HCT116 (cell line): ENCODE data around the gene TMEM74B. TPM values are rescaled to one million over a fixed set of nuclear protein-coding genes. Genes with fewer than 3 reads are reported as not detected.

Experiments used
- ATAC-seq: fragments of 200-7000 bp; cut with Tn5 transposase; 2 replicates; pipeline ENCODE4 v1.9.1; 2020; ENCODE audit warnings: mild to moderate bottlenecking, moderate library complexity
- BruUV-seq: library from RNA; stranded (reverse); fragments of 400-500 nt; replicated peaks from 2 replicates; lab custom pipeline; 2021; lab: Mats Ljungman, UMichigan
- CTCF ChIA-PET: fragments of 300-600 bp; sonication (Branson Sonifier 250); formaldehyde crosslinking; loops from one replicate; lab custom pipeline; 2021; ENCODE audit warnings: antibody characterized with exemption; lab: Charles Lee
- POLR2A ChIA-PET: fragments of 300-600, 350-600 bp; sonication (Branson Sonifier 250); formaldehyde crosslinking; loops from one replicate; lab custom pipeline; 2021; ENCODE audit warnings: antibody characterized with exemption; lab: Charles Lee
- RAD21 ChIA-PET, 2 experiments: fragments of 300-600 bp; sonication (Branson Sonifier 250); formaldehyde crosslinking; loops; one replicate each; lab custom pipeline; 2023; ENCODE audit warnings: low total read pairs in 2 of 2; ENCODE audit not compliant: uncharacterized antibody in 2 of 2, unreplicated experiment in 2 of 2, low non-redundant PET in 1 of 2; lab: Charles Lee
- DNase-seq: peaks from one replicate; pipeline ENCODE4 v3.0.0-alpha.2; 2010; ENCODE audit warnings: low read depth, low spot score
- H2AFZ ChIP-seq: fragments of 200-600 bp; shearing (Covaris generic), sonication (generic); 2 replicates; pipeline ENCODE4 v1.6.1; 2017; ENCODE audit warnings: low read depth, mixed run types, mixed read lengths, antibody characterized with exemption, low read length; ENCODE audit not compliant: poor library complexity, severe bottlenecking
- H3K27ac ChIP-seq: 2 replicates; pipeline ENCODE4 v1.5.1; 2012; ENCODE audit warnings: low read depth, low read length
- H3K27me3 ChIP-seq: fragments of 200-600 bp; sonication (generic); 2 replicates; pipeline ENCODE4 v1.6.1; 2016; ENCODE audit warnings: mixed run types, low read length, mixed read lengths; ENCODE audit not compliant: insufficient read depth
- H3K36me3 ChIP-seq, 2 experiments: fragments of 200-500 bp in 1 of 2; fragments of 200-600 bp in 1 of 2; sonication (Bioruptor generic) in 1 of 2; sonication (generic) in 1 of 2; 2 replicates each; pipeline versions ENCODE4 v1.5.1 to v1.6.1; 2014 to 2016; ENCODE audit warnings: low read length in 2 of 2, inconsistent platforms in 1 of 2, mixed read lengths in 1 of 2, mixed run types in 1 of 2; ENCODE audit not compliant: insufficient read depth in 2 of 2, control insufficient read depth in 1 of 2
- H3K4me1 ChIP-seq, 2 experiments: fragments of 200-600 bp in 1 of 2; sonication (generic) in 1 of 2; 2 replicates each; pipeline versions ENCODE4 v1.5.1 to v1.6.1; 2012 to 2017; ENCODE audit warnings: low read length in 2 of 2, inconsistent platforms in 1 of 2, mild to moderate bottlenecking in 1 of 2, mixed read lengths in 1 of 2, mixed run types in 1 of 2, moderate library complexity in 1 of 2; ENCODE audit not compliant: insufficient read depth in 2 of 2, control insufficient read depth in 1 of 2
- H3K4me2 ChIP-seq: fragments of 200-600 bp; sonication (generic); 2 replicates; pipeline ENCODE4 v1.6.1; 2017; ENCODE audit warnings: mixed run types, low read length, mixed read lengths
- H3K4me3 ChIP-seq, 2 experiments: fragments of 200-600 bp in 1 of 2; sonication (generic) in 1 of 2; replicated peaks in 1 of 2; 2 replicates each; pipeline ENCODE4 v1.5.1; 2011 to 2016; ENCODE audit warnings: low read length in 2 of 2, control low read depth in 1 of 2, low read depth in 1 of 2, mild to moderate bottlenecking in 1 of 2, mixed read lengths in 1 of 2, mixed run types in 1 of 2
- H3K79me2 ChIP-seq: fragments of 200-600 bp; sonication (generic); 2 replicates; pipeline ENCODE4 v1.6.1; 2017; ENCODE audit warnings: mild to moderate bottlenecking, mixed run types, low read length, moderate library complexity, mixed read lengths; ENCODE audit not compliant: insufficient read depth
- H3K9ac ChIP-seq: fragments of 200-600 bp; sonication (generic); 2 replicates; pipeline ENCODE4 v1.6.1; 2016; ENCODE audit warnings: low read length, mixed read lengths
- H3K9me2 ChIP-seq: fragments of 200-600 bp; sonication (generic), shearing (Covaris generic); 2 replicates; pipeline ENCODE4 v1.6.1; 2017; ENCODE audit warnings: mixed run types, mild to moderate bottlenecking, moderate library complexity; ENCODE audit not compliant: insufficient read depth
- H3K9me3 ChIP-seq, 2 experiments: fragments of 200-500 bp in 1 of 2; fragments of 200-600 bp in 1 of 2; sonication (Bioruptor generic) in 1 of 2; sonication (generic) in 1 of 2; 2 replicates each; pipeline ENCODE4 v1.6.1; 2014 to 2017; ENCODE audit warnings: low read length in 2 of 2, mixed read lengths in 2 of 2, inconsistent platforms in 1 of 2, low read depth in 1 of 2, mild to moderate bottlenecking in 1 of 2, mixed run types in 1 of 2, moderate library complexity in 1 of 2; ENCODE audit not compliant: control insufficient read depth in 1 of 2, insufficient read depth in 1 of 2
- H4K20me1 ChIP-seq: fragments of 200-600 bp; sonication (generic), shearing (Covaris generic); 2 replicates; pipeline ENCODE4 v1.6.1; 2017; ENCODE audit warnings: mixed run types, mild to moderate bottlenecking, moderate library complexity; ENCODE audit not compliant: insufficient read depth
- ELF1 ChIP-seq: IDR thresholded peaks from 2 replicates; pipeline ENCODE4 v1.6.1; 2012; ENCODE audit warnings: low read depth, borderline replicate concordance
- EZH2phosphoT487 ChIP-seq: fragments of 200-600 bp; IDR thresholded peaks from 2 replicates; pipeline ENCODE4 v1.6.1; 2018; ENCODE audit warnings: antibody characterized with exemption, borderline replicate concordance
- POLR2AphosphoS5 ChIP-seq: IDR thresholded peaks from 2 replicates; pipeline ENCODE4 v1.6.1; 2011; ENCODE audit warnings: mild to moderate bottlenecking, low read depth, low read length, moderate library complexity
- RAD21 ChIP-seq: IDR thresholded peaks from 2 replicates; pipeline ENCODE4 v1.6.1; 2012; ENCODE audit warnings: low read depth, mild to moderate bottlenecking
- REST ChIP-seq: IDR thresholded peaks from 2 replicates; pipeline ENCODE4 v1.6.1; 2012; ENCODE audit warnings: low read depth
- SIN3A ChIP-seq: IDR thresholded peaks from 2 replicates; pipeline ENCODE4 v1.6.1; 2012; ENCODE audit warnings: low read depth
- SP1 ChIP-seq: IDR thresholded peaks from 2 replicates; pipeline ENCODE4 v1.6.1; 2012; ENCODE audit warnings: low read depth
- SRF ChIP-seq: IDR thresholded peaks from 2 replicates; pipeline ENCODE4 v1.6.1; 2012; ENCODE audit warnings: low read depth
- TCF7L2 ChIP-seq: IDR thresholded peaks from 2 replicates; pipeline ENCODE4 v1.7.0; 2011; ENCODE audit warnings: borderline replicate concordance, inconsistent platforms; ENCODE audit not compliant: insufficient read depth, insufficient read length; ENCODE audit errors: extremely low read depth
- ZNF274 ChIP-seq: fragments of 200-500 bp; sonication (Bioruptor generic); IDR thresholded peaks from 2 replicates; pipeline ENCODE4 v1.6.1; 2014; ENCODE audit warnings: mild to moderate bottlenecking, low read depth, low read length, inconsistent platforms
- intact Hi-C: fragments of 100-400 bp; cut with micrococcal nuclease; formaldehyde crosslinking; loops from 2 replicates; pipeline ENCODE4 v1.10.0; 2022
- total RNA-seq: library from RNA; stranded (reverse); gene quantifications from one replicate; pipeline ENCODE4 v1.2.1, GENCODE V29; 2021; ENCODE audit not compliant: unreplicated experiment
- TF ChIP-seq, protein P1 (sequence below): IDR thresholded peaks from 2 replicates; pipeline ENCODE4 v1.6.1; 2012

Gene TMEM74B
- total RNA-seq, 1 experiment from 2014 or later: 25.7 TPM

GRCh38 chr20:1229541-1229940 lies 44.8 kb upstream of the TMEM74B start (continued):
- TF ChIP-seq RAD21: no peak
- no peak for TF ChIP-seq REST
- TF ChIP-seq, all 23 proteins: peak for 0

DNA sequence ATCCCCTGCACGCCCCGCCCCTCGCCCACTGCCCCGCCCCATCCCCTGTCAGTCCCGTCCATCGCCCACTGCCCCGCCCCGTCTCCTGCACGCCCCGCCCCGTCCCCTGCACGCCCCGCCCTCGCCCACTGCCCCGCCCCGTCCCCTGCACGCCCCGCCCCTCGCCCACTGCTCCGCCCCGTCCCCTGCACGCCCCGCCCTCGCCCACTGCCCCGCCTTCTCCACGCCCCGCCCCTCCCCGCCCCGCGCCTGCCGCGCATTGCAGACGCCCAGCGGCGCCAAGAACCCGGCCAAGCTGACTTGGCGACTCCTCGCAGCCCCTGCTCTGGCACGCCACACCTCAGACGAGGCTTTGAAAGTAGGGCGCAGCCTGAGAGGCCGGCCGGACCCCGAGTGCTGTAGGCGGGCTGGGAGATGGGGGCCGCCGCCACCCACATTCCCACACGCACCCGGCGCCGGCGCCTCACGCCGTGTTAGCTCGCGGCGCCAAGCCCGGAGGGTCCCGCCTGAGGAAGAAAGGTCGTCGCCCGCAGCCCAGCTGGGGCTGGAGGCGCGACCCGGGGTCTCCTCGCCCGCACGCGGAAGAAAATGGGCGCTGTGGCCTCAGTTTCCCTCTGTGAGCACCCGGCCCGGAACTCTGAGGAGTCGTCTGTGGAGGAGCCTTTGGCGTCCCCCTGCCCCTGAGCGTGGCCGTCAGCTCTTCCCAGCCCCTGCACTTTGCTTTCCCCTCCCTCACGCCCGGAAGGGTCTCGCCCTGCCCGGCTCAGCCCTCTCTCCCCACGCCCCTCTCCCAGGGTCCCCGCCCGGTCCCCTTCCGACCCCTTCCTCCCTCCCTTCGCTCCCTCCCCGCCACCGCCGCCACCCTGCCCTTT lies 41.2 kb upstream of the TMEM74B start, which contains the start of gene RAD21L1:
RAD21L1 (plus strand) TSS at position 262 of the 872 bp plus-strand sequence. CDS start 2,410 bp downstream, outside the sequence.
- BruUV-seq: TSS peak; percentile 59
- Histone ChIP-seq H3K9me2 (no peaks in the 10 kb centered on the region), H3K27me3 (no peaks in the 10 kb centered on the region), H3K4me2 (peak within 1 kb of the TSS; percentile 92), H3K4me1 (peaks cover 6 to 18% of the 10 kb centered on the region in 2 experiments), H3K36me3 (no peaks in the 10 kb centered on the region), H4K20me1 (no peaks in the 10 kb centered on the region), H3K9ac (peak within 1 kb of the TSS; percentile 73), H3K4me3 (peak within 1 kb of the TSS; percentile 62 to 75), H3K27ac (peak within 1 kb of the TSS; percentile 51; the same call in 1 of the 2 replicates), H3K79me2 (no peaks in the 10 kb centered on the region), H3K9me3 (no peaks in the 10 kb centered on the region), H2AFZ (no peak within 1 kb of the TSS)
- ATAC-seq: peak; percentile 68
- TF ChIP-seq SRF: no peak
- TF ChIP-seq SIN3A: 0 out of 2 replicates have a peak, but pooled peaks have one; percentile 34
- no peak for TF ChIP-seq ELF1
- peak; percentile 77 for TF ChIP-seq POLR2AphosphoS5
- TF ChIP-seq EZH2phosphoT487: no peak
- TF ChIP-seq ZNF274: no peak
- TF ChIP-seq TCF7L2: no peak
- peak; percentile 28; the same call in 1 of the 2 replicates for TF ChIP-seq SP1
- TF ChIP-seq, protein P1, sequence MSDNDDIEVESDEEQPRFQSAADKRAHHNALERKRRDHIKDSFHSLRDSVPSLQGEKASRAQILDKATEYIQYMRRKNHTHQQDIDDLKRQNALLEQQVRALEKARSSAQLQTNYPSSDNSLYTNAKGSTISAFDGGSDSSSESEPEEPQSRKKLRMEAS: peak; percentile 81
- RAD21 ChIA-PET: interaction anchor here in 1 of 2 experiments (0.6 kb wide), 1 partner anchor 39 kb away, joined by 4 read pairs; no protein-coding TSS in a partner anchor
- intact Hi-C loops: no loop called here
- CTCF ChIA-PET: interaction anchor here (1.1 kb wide), 1 partner anchor 278 kb away, joined by 4 read pairs; no protein-coding TSS in a partner anchor
- DNase-seq: peak; percentile 62
- POLR2A ChIA-PET: no interaction called here
